ENCODE results near the gene RGS7.
A peak's percentile ranks its signal among the peaks of the same experiment; 100 is the strongest.
"Not testable (repeated sequence)": the region's sequence is repeated elsewhere in the genome, so short reads cannot be mapped to it uniquely, and the experiment has no call there.

RGS7 gene

GRCh38 chr1:240972059-240972458 is 384.9 kb downstream of the RGS7 start:
- DNase-seq = not testable (repeated sequence)

- no peak for DNase-seq
Measured at GRCh38 chr1:240970253-240970652, 386.8 kb downstream of the RGS7 start.

- DNase-seq = no peak
Measured at GRCh38 chr1:240968864-240969263, 388.1 kb downstream of the RGS7 start.

- DNase-seq = no peak
Measured at GRCh38 chr1:240967070-240967724, 389.8 kb downstream of the RGS7 start.

- DNase-seq = peak; percentile 10
Measured at GRCh38 chr1:240965581-240966091, 391.4 kb downstream of the RGS7 start.

GRCh38 chr1:240962086-240962485 is 394.9 kb downstream of the RGS7 start:
- no peak for DNase-seq

- no peak for DNase-seq
Measured at GRCh38 chr1:240956424-240956823, 400.6 kb downstream of the RGS7 start.

GRCh38 chr1:240956020-240956419 is 401.0 kb downstream of the RGS7 start:
- no peak for DNase-seq

GRCh38 chr1:240947438-240948224 is 409.4 kb downstream of the RGS7 start:
- DNase-seq = no peak

- DNase-seq = no peak
Measured at GRCh38 chr1:240946926-240947325, 410.1 kb downstream of the RGS7 start.

- DNase-seq = no peak
Measured at GRCh38 chr1:240942901-240943300, 414.1 kb downstream of the RGS7 start.

GRCh38 chr1:240941701-240942370 is 415.2 kb downstream of the RGS7 start:
- DNase-seq = no peak

GRCh38 chr1:240936911-240937668 is 419.9 kb downstream of the RGS7 start:
- no peak for DNase-seq

GRCh38 chr1:240935920-240936319 is 421.1 kb downstream of the RGS7 start:
- no peak for DNase-seq

GRCh38 chr1:240931031-240931430 is 426.0 kb downstream of the RGS7 start:
- no peak for DNase-seq

- DNase-seq = no peak
Measured at GRCh38 chr1:240928265-240928664, 428.7 kb downstream of the RGS7 start.

GRCh38 chr1:240927821-240928220 is 429.2 kb downstream of the RGS7 start:
- no peak for DNase-seq

- DNase-seq = no peak
Measured at GRCh38 chr1:240925273-240925672, 431.7 kb downstream of the RGS7 start.

GRCh38 chr1:240917976-240918375 is 439.0 kb downstream of the RGS7 start:
- no peak for DNase-seq

- DNase-seq = no peak
Measured at GRCh38 chr1:240914506-240914905, 442.5 kb downstream of the RGS7 start.

GRCh38 chr1:240912821-240913220 is 444.2 kb downstream of the RGS7 start:
- DNase-seq = no peak

- DNase-seq = no peak
Measured at GRCh38 chr1:240909701-240910457, 447.1 kb downstream of the RGS7 start.
